Astrocyte (in vitro differentiated cells and primary cell): ENCODE data around the gene RHBG. TPM values are rescaled to one million over a fixed set of nuclear protein-coding genes. Genes with fewer than 3 reads are reported as not detected.

Source experiments
- DNase-seq: peaks from one replicate; pipeline ENCODE4 v3.0.0-alpha.2; 2010; ENCODE audit warnings: low read depth
- FAIRE-seq: peaks from 2 replicates; lab custom pipeline; 2011; peaks lifted over from hg19 to GRCh38; lab: Jason Lieb, UNC
- H2AFZ ChIP-seq: 2 replicates; pipeline ENCODE4 v1.6.0; 2012; ENCODE audit warnings: low read depth, low read length, inconsistent platforms
- H3K27ac ChIP-seq: 2 replicates; pipeline ENCODE4 v1.5.1; 2011; ENCODE audit warnings: low read depth, low read length, inconsistent platforms
- H3K27me3 ChIP-seq: 2 replicates; pipeline ENCODE4 v1.6.0; 2011; ENCODE audit warnings: low read length, inconsistent platforms; ENCODE audit not compliant: insufficient read depth
- H3K36me3 ChIP-seq: 2 replicates; pipeline ENCODE4 v1.5.1; 2011; ENCODE audit warnings: low read length, inconsistent platforms; ENCODE audit not compliant: insufficient read depth
- H3K4me1 ChIP-seq: 2 replicates; pipeline ENCODE4 v1.5.1; 2011; ENCODE audit warnings: low read length, inconsistent platforms; ENCODE audit not compliant: insufficient read depth
- H3K4me2 ChIP-seq: 2 replicates; pipeline ENCODE4 v1.6.0; 2012; ENCODE audit warnings: low read length, inconsistent platforms
- H3K4me3 ChIP-seq: 2 replicates; pipeline ENCODE4 v1.5.1; 2011; ENCODE audit warnings: low read depth, mild to moderate bottlenecking, low read length, inconsistent platforms; ENCODE audit not compliant: insufficient read depth
- H3K79me2 ChIP-seq: 2 replicates; pipeline ENCODE4 v1.6.0; 2012; ENCODE audit warnings: mild to moderate bottlenecking, low read length, inconsistent platforms; ENCODE audit not compliant: insufficient read depth
- H3K9ac ChIP-seq: 2 replicates; pipeline ENCODE4 v1.6.0; 2012; ENCODE audit warnings: mild to moderate bottlenecking, low read length, inconsistent platforms
- H3K9me3 ChIP-seq: 2 replicates; pipeline ENCODE4 v1.5.1; 2012; ENCODE audit warnings: low read depth, mild to moderate bottlenecking, low read length, inconsistent platforms; ENCODE audit not compliant: insufficient read depth
- H4K20me1 ChIP-seq: 2 replicates; pipeline ENCODE4 v1.6.0; 2012; ENCODE audit warnings: low read length, inconsistent platforms; ENCODE audit not compliant: insufficient read depth
- H3K27ac Mint-ChIP-seq: one replicate; pipeline ENCODE4 v1.8.0; 2021; ENCODE audit warnings: mild to moderate bottlenecking, mixed read lengths; ENCODE audit not compliant: unreplicated experiment
- H3K27me3 Mint-ChIP-seq: one replicate; pipeline ENCODE4 v1.8.0; 2021; ENCODE audit warnings: low read depth, mixed read lengths; ENCODE audit not compliant: unreplicated experiment
- H3K36me3 Mint-ChIP-seq: one replicate; pipeline ENCODE4 v1.8.0; 2021; ENCODE audit warnings: low read depth, mixed read lengths; ENCODE audit not compliant: unreplicated experiment
- H3K4me1 Mint-ChIP-seq: one replicate; pipeline ENCODE4 v1.8.0; 2021; ENCODE audit warnings: low read depth, mixed read lengths; ENCODE audit not compliant: unreplicated experiment
- H3K4me3 Mint-ChIP-seq: one replicate; pipeline ENCODE4 v1.8.0; 2021; ENCODE audit warnings: mild to moderate bottlenecking, moderate library complexity, mixed read lengths; ENCODE audit not compliant: unreplicated experiment
- H3K9me3 Mint-ChIP-seq: one replicate; pipeline ENCODE4 v1.8.0; 2021; ENCODE audit warnings: mild to moderate bottlenecking, mixed read lengths; ENCODE audit not compliant: unreplicated experiment
- CTCF ChIP-seq: IDR thresholded peaks from 2 replicates; pipeline ENCODE4 v1.5.1; 2011; ENCODE audit warnings: low read depth, mild to moderate bottlenecking, inconsistent platforms, low read length, moderate library complexity; ENCODE audit not compliant: insufficient read depth
- EZH2 ChIP-seq: IDR thresholded peaks from 2 replicates; pipeline ENCODE4 v1.6.1; 2012; ENCODE audit warnings: mild to moderate bottlenecking, low read length, inconsistent platforms; ENCODE audit not compliant: insufficient read depth
- total RNA-seq: library from RNA; stranded (reverse); gene quantifications from 2 replicates; pipeline ENCODE4 v1.2.1, GENCODE V29; 2021

RHBG gene
- total RNA-seq, 1 donor from 2014 or later = not detected

- Histone ChIP-seq H2AFZ (no peak overlapping the region), H3K4me3 (no peak overlapping the region), H3K4me1 (no peaks in the 10 kb centered on the region), H3K36me3 (no peaks in the 10 kb centered on the region), H3K9ac (no peak overlapping the region), H4K20me1 (peaks cover 4% of the 10 kb centered on the region), H3K79me2 (no peaks in the 10 kb centered on the region), H3K4me2 (no peak overlapping the region), H3K9me3 (no peaks in the 10 kb centered on the region), H3K27me3 (peaks cover 53% of the 10 kb centered on the region), H3K27ac (no peak overlapping the region)
- DNase-seq (no peak), FAIRE-seq (no peak)
- H3K9me3 Mint-ChIP-seq = no peaks in the 10 kb centered on the region
- no peak overlapping the region for H3K4me3 Mint-ChIP-seq
- peaks cover 2% of the 10 kb centered on the region for H3K4me1 Mint-ChIP-seq
- TF ChIP-seq CTCF (no peak), EZH2 (no peak)
- peaks cover 71% of the 10 kb centered on the region for H3K27me3 Mint-ChIP-seq
- H3K27ac Mint-ChIP-seq = no peak overlapping the region
- H3K36me3 Mint-ChIP-seq = peaks cover 3% of the 10 kb centered on the region
Observed at GRCh38 chr1:156412653-156413321, 43.8 kb downstream of the RHBG start.

DNA sequence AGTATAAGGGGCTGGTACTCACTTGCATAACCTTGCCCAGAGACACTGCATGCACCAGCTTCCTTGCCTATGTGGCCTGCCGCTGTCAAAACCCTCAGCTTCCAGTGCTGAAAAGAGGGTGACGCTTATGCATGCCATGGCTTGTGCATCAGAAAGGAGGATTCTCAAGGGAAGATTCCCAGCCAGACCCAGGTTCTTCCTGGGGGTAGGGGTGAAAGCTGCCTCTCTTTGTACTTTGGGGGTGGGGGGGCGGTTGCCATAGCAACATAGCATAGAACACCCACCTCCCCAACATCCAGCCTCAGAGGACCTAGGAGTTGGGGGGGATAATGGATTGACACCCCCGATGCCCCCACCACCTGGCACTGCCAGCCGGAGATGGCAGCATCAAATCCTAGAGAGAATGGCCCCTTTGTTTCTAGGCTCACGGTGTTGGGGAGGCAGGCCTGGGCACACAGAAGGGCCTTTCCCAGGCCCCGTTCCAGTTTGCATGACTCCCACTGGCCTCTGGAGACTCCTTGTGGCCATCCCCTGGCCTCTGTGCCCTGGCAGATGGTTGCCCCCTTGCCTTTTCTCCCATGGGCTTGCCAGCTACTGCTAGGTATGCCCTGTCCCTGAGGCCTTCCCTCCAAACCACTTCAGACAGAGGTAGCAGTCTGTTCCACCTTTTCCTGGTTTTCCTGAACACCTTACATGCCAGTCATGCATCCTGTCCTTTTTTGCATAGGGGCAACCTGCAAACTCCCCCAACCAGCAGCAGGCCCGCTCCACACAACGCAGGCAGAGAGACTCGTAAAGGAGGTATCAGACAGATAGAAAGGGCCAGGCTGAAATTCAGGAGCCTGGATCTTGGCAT is 44.6 kb downstream of the RHBG start:
- Histone ChIP-seq H3K27me3 (peaks cover 57% of the 10 kb centered on the region), H3K9ac (no peak overlapping the region), H4K20me1 (peaks cover 4% of the 10 kb centered on the region), H3K27ac (no peak overlapping the region), H3K4me2 (no peak overlapping the region), H2AFZ (no peak overlapping the region), H3K9me3 (no peaks in the 10 kb centered on the region), H3K4me3 (no peak overlapping the region), H3K36me3 (no peaks in the 10 kb centered on the region), H3K79me2 (no peaks in the 10 kb centered on the region), H3K4me1 (no peaks in the 10 kb centered on the region)
- H3K27ac Mint-ChIP-seq = no peak overlapping the region
- DNase-seq (no peak), FAIRE-seq (no peak)
- H3K9me3 Mint-ChIP-seq = no peaks in the 10 kb centered on the region
- H3K4me1 Mint-ChIP-seq = peaks cover 2% of the 10 kb centered on the region
- TF ChIP-seq EZH2 = no peak
- TF ChIP-seq CTCF = no peak
- H3K4me3 Mint-ChIP-seq = no peak overlapping the region
- peaks cover 3% of the 10 kb centered on the region for H3K36me3 Mint-ChIP-seq
- H3K27me3 Mint-ChIP-seq = peaks cover 71% of the 10 kb centered on the region
